ELR (cell line): ENCODE data around the gene VSTM5.
"Not testable (repeated sequence)": the region's sequence is repeated elsewhere in the genome, so short reads cannot be mapped to it uniquely, and the experiment has no call there.

ENCODE experiments used
- DNase-seq: peaks from one replicate; pipeline ENCODE4 v3.0.0-alpha.2; 2015; ENCODE audit warnings: low read depth

VSTM5 gene

GRCh38 chr11:93850594-93851018 is at the start of gene VSTM5:
TSS of gene VSTM5 (minus strand) at chr11:93850618. CDS start at chr11:93850502, 116 bp downstream.
- no peak for DNase-seq

GRCh38 chr11:93895106-93895862 is 44.9 kb upstream of the VSTM5 start:
- peak; percentile 80 for DNase-seq

- DNase-seq = no peak
Observed at GRCh38 chr11:93890391-93891051, 40.1 kb upstream of the VSTM5 start.

GRCh38 chr11:93887111-93887510 is 36.7 kb upstream of the VSTM5 start:
- no peak for DNase-seq

GRCh38 chr11:93879114-93879513 is 28.7 kb upstream of the VSTM5 start:
- DNase-seq = not testable (repeated sequence)

- DNase-seq = no peak
Observed at GRCh38 chr11:93875637-93876036, 25.2 kb upstream of the VSTM5 start.

- DNase-seq = no peak
Observed at GRCh38 chr11:93871526-93871925, 21.1 kb upstream of the VSTM5 start.

GRCh38 chr11:93870616-93871015 is 20.2 kb upstream of the VSTM5 start:
- no peak for DNase-seq

- DNase-seq = no peak
Observed at GRCh38 chr11:93869830-93870229, 19.4 kb upstream of the VSTM5 start.

- DNase-seq = not testable (repeated sequence)
Observed at GRCh38 chr11:93868404-93868803, 18.0 kb upstream of the VSTM5 start.

GRCh38 chr11:93861808-93862207 is 11.4 kb upstream of the VSTM5 start:
- DNase-seq = no peak

GRCh38 chr11:93858121-93858775 is 7.8 kb upstream of the VSTM5 start:
- DNase-seq = no peak

- DNase-seq = no peak
Observed at GRCh38 chr11:93857413-93858120, 7.1 kb upstream of the VSTM5 start.

- no peak for DNase-seq
Observed at GRCh38 chr11:93852242-93852641, 1.8 kb upstream of the VSTM5 start.

GRCh38 chr11:93849751-93850593 is 446 bp downstream of the VSTM5 start:
- peak; percentile 47 for DNase-seq

GRCh38 chr11:93849201-93849600 is 1.2 kb downstream of the VSTM5 start:
- no peak for DNase-seq

- peak; percentile 47 for DNase-seq
Observed at GRCh38 chr11:93846411-93846810, 4.0 kb downstream of the VSTM5 start.

- DNase-seq = peak; percentile 62
Observed at GRCh38 chr11:93845181-93846092, 5.0 kb downstream of the VSTM5 start.

GRCh38 chr11:93844568-93844967 is 5.8 kb downstream of the VSTM5 start:
- DNase-seq = peak; percentile 11

GRCh38 chr11:93843906-93844305 is 6.5 kb downstream of the VSTM5 start:
- DNase-seq = peak; percentile 24
